GM19193 (cell line): ENCODE results near the gene GRIP1.

Experiments
- POLR2A ChIP-seq: IDR thresholded peaks from 4 replicates; pipeline ENCODE4 v1.6.1; 2011; ENCODE audit not compliant: insufficient read depth, insufficient read length; ENCODE audit errors: extremely low read depth

The GRIP1 gene

GRCh38 chr12:66605293-66605692, 73.6 kb downstream of the GRIP1 start:
- TF ChIP-seq POLR2A = no peak

DNA sequence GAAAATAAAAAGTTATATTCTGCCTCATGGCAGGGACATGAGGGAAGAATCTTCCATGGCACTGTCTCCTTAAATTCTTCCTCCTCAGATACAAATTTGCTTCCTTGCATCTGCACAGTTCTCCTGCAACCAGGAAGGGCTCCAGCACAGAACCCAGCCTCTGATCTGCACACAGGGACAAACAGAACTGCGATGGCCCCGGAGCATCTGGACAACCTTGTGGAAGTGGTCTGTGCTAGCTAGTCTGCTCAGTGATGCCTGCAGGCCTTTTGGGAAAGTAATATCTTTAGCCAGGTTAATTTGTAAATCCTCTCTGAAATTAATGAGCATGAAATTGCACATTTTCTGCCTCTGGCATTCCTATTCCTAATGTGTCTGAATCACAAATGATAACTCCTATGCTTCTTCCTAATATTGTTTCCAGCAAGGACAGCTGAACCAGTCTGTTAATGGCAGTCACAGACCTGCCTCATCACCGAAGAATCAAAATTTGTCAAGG, 74.8 kb downstream of the GRIP1 start:
- no peak for TF ChIP-seq POLR2A

DNA sequence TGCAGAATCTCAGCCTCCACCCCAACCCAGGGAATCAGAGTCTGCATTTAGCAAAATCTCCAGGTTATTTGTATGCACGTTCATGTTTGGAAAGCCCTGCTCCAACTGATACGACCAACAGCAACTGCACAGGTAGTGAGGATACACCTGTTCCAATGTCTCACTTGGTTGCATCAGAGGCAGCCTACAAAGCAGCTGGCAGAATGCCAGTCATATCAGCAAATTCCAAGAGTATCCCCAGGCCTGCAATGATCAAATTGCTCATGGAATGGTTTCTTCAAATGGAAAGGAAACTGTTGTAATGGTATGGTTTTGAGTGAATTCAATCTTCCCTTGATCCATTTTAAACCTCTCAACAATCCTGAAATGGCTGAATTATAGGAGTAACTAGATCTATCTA, 75.4 kb downstream of the GRIP1 start:
- TF ChIP-seq POLR2A = no peak

- TF ChIP-seq POLR2A = no peak
Measured at GRCh38 chr12:66602483-66603143, 76.3 kb downstream of the GRIP1 start.

DNA sequence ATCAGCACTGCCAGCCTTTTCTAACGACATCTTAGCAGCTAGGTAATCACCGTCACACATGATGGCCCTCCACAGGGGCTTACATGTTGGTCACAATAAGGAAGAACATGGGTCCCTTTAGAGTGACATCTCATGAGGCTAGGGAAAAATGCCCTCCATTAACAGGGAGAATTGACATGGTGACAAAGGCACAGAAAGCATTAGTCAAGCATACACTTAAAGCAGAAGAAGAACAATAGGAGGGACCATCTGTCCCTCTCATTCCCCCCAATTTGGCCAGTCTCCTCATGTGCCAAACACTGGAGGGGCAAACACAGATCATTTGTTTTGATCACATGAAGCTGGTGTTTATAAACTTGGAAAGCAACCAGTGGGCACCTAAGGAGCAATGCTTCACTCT, 78.0 kb downstream of the GRIP1 start:
- no peak for TF ChIP-seq POLR2A

DNA sequence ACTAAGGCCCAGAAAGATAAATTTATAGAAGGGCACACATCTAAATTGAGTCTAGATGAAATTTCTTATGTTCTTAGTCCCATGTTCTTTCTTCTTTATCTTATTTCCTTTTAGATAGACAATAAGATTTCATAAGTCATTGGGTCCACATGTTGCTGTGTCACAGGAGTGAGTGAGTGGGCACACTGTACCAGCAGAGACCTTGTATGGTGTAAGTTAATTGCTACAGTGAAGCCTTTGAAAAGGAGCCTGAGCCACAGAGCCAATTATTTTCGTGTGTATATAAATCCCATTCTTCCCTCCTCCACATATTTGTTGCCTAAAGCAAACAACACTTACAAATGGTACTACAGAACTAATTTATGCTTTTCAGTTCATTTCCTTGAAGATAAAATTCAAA, 79.1 kb downstream of the GRIP1 start:
- no peak for TF ChIP-seq POLR2A

GRCh38 chr12:66598608-66599007, 80.3 kb downstream of the GRIP1 start:
- no peak for TF ChIP-seq POLR2A

GRCh38 chr12:66598079-66598478, 80.8 kb downstream of the GRIP1 start:
- no peak for TF ChIP-seq POLR2A

GRCh38 chr12:66596199-66596598, 82.7 kb downstream of the GRIP1 start:
- no peak for TF ChIP-seq POLR2A

DNA sequence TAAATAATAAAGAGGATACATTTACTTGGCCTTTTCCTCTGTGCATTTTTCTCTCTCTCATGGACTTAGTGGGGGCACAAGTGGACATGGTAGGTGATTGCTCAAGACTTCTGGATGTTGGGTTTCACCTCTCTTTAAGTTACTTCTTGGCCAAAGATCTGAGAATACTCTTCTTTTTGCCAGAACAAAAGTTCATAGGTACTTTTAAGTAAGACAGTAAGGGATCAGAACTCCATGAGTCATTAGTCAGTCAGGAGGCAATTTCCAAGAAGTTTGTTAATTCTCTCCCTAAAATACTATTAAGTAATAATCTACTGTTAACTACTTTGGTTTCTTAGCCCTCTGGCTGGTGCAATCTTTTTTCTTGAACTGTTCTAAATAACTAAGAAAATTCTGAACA, 84.2 kb downstream of the GRIP1 start:
- TF ChIP-seq POLR2A = no peak

- TF ChIP-seq POLR2A = no peak
Measured at GRCh38 chr12:66590275-66590985, 88.4 kb downstream of the GRIP1 start.

DNA sequence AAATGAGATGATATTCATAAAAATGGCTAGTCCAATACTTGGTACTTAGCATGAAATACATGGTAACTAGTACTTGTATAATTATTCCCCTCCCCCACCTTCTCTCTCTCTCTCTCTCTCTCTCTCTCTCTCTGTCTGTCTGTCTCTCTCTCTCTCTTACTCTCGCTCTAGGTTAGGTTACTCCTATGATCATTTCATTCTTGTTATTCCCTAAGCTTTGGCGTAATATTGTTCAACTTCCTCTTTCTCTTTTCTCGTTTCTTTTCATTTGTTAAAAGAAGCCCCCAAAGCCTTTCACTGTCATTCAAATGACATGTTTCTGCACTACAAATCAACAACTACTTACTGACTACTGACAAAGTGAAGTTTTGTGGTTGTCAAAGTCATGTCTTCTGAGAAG, 89.8 kb downstream of the GRIP1 start:
- no peak for TF ChIP-seq POLR2A

- no peak for TF ChIP-seq POLR2A
Measured at GRCh38 chr12:66587912-66588311, 91.0 kb downstream of the GRIP1 start.

- no peak for TF ChIP-seq POLR2A
Measured at GRCh38 chr12:66584673-66585072, 94.2 kb downstream of the GRIP1 start.

GRCh38 chr12:66573605-66574004, 105.3 kb downstream of the GRIP1 start:
- TF ChIP-seq POLR2A = no peak

- TF ChIP-seq POLR2A = no peak
Measured at GRCh38 chr12:66572845-66573244, 106.0 kb downstream of the GRIP1 start.
